Measurements from ENCODE around the gene GTPBP1. TPM values are rescaled to one million over a fixed set of nuclear protein-coding genes. Genes with fewer than 3 reads are reported as not detected.

The GTPBP1 gene
- total RNA-seq, 1 experiment from 2014 or later = 94.7 TPM

DNA sequence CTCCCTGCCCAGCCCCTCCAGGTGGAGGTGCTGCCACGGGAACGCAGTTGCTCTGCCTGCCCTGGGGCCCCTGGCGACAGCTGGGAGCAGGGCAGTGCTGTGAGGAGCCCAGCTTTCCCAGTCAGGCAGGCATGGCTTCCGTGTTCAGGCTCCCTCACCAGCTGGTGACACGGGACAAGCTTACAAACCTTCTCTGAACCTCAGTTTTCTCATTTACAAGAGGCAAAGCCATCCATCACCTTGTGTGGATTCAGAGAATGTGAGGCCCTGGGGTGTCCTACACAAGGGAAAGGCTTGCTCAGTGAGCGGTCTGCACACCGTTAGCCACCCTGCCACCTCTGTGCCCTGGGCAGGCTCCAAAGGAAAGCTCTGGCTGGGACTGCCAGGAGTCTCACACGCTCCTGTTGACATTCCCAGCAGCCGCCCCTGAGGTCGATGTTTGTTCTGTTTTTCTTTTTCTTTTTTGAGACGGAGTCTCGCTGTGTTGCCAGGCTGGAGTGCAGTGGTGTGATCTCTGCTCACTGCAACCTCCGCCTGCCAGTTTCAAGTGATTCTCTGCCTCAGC, 26.6 kb downstream of the GTPBP1 start:
- H3K27ac ChIP-seq = no peak overlapping the region
- H3K9me2 ChIP-seq (ENCODE audit: insufficient read depth) = no peaks in the 10 kb centered on the region
- ChIA-PET CTCF (interaction anchor here (2.3 kb wide), 1 partner anchor 34 kb away, joined by 10 read pairs; no protein-coding TSS in a partner anchor), POLR2A (ENCODE audit: unreplicated experiment) (interaction anchor here (1.1 kb wide), 1 partner anchor 36 kb away, joined by 4 read pairs; no protein-coding TSS in a partner anchor)
- peaks cover 46% of the 10 kb centered on the region for H3K36me3 ChIP-seq (ENCODE audit: low read depth)
- H3F3A ChIP-seq (ENCODE audit: insufficient read depth, low read depth) = peaks cover 53% of the 10 kb centered on the region
- no peak for DNase-seq
- H3K4me2 ChIP-seq = no peak overlapping the region
- no peaks in the 10 kb centered on the region for H3K27me3 ChIP-seq (ENCODE audit: insufficient read depth, low read depth)
- H3K79me2 ChIP-seq (ENCODE audit: low read depth) = no peaks in the 10 kb centered on the region
- intact Hi-C loops (cut with micrococcal nuclease; ENCODE audit: unreplicated experiment) = no loop called here
- no peak for TF ChIP-seq EZH2 (IDR thresholded peaks at IDR 0.05; ENCODE audit: low read depth)
- TF ChIP-seq, protein P1, sequence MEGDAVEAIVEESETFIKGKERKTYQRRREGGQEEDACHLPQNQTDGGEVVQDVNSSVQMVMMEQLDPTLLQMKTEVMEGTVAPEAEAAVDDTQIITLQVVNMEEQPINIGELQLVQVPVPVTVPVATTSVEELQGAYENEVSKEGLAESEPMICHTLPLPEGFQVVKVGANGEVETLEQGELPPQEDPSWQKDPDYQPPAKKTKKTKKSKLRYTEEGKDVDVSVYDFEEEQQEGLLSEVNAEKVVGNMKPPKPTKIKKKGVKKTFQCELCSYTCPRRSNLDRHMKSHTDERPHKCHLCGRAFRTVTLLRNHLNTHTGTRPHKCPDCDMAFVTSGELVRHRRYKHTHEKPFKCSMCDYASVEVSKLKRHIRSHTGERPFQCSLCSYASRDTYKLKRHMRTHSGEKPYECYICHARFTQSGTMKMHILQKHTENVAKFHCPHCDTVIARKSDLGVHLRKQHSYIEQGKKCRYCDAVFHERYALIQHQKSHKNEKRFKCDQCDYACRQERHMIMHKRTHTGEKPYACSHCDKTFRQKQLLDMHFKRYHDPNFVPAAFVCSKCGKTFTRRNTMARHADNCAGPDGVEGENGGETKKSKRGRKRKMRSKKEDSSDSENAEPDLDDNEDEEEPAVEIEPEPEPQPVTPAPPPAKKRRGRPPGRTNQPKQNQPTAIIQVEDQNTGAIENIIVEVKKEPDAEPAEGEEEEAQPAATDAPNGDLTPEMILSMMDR (conservative IDR thresholded peaks at IDR 0.05) = no peak
- no peak overlapping the region for H2AFZ ChIP-seq
- H3K4me1 ChIP-seq (replicated peaks; ENCODE audit: insufficient read depth) = peaks cover 7% of the 10 kb centered on the region; the same call in 1 of the 2 replicates
- BruUV-seq (replicated peaks) = TSS peak; percentile 1
- H3K4me3 ChIP-seq = no peak overlapping the region
- H3K9me3 ChIP-seq (ENCODE audit: insufficient read depth, low read depth) = no peaks in the 10 kb centered on the region
- H4K20me1 ChIP-seq (ENCODE audit: insufficient read depth) = peaks cover 31% of the 10 kb centered on the region

DNA sequence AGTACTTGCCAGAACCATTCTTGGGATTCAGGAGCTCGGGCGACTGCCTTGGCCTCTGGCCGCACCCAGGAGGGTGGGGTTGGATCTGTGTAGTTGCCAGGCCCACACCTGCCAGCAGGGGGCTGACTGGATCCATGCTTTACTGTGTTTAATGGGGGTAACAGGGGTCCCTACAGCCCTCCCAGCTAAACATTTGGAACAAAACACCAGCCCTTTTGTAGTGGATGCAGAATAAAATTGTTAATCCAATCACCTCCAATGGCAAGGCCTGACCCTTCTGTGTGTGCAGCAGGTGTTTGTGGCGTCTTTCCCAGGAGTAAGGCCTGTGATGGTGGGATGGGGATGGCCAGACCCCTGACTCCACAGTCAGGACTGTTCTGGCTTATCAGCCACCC, 27.6 kb downstream of the GTPBP1 start:
- Histone ChIP-seq H3K9me3 (ENCODE audit: insufficient read depth, low read depth) (no peaks in the 10 kb centered on the region), H3F3A (ENCODE audit: insufficient read depth, low read depth) (peaks cover 53% of the 10 kb centered on the region), H3K9me2 (ENCODE audit: insufficient read depth) (no peaks in the 10 kb centered on the region), H4K20me1 (ENCODE audit: insufficient read depth) (peaks cover 28% of the 10 kb centered on the region), H3K27me3 (ENCODE audit: insufficient read depth, low read depth) (no peaks in the 10 kb centered on the region), H3K4me2 (no peak overlapping the region), H3K27ac (0 out of 2 replicates have a peak overlapping the region, but pooled peaks have one; percentile 33), H3K79me2 (ENCODE audit: low read depth) (no peaks in the 10 kb centered on the region), H3K4me1 (replicated peaks; ENCODE audit: insufficient read depth) (peaks cover 7% of the 10 kb centered on the region; the same call in 1 of the 2 replicates), H2AFZ (no peak overlapping the region), H3K36me3 (ENCODE audit: low read depth) (peaks cover 43% of the 10 kb centered on the region), H3K4me3 (no peak overlapping the region)
- no peak for TF ChIP-seq EZH2 (IDR thresholded peaks at IDR 0.05; ENCODE audit: low read depth)
- TF ChIP-seq, protein P1 (conservative IDR thresholded peaks at IDR 0.05) = peak; percentile 94
- DNase-seq = peak in 1 of 2 experiments; percentile 52
- intact Hi-C loops (cut with micrococcal nuclease; ENCODE audit: unreplicated experiment) = no loop called here
- POLR2A ChIA-PET (ENCODE audit: unreplicated experiment) = interaction anchor here (0.6 to 1.1 kb wide), 2 partner anchors 23 to 35 kb away, joined by 3 to 4 read pairs; no protein-coding TSS in a partner anchor
- CTCF ChIA-PET = interaction anchor here (1.2 to 2.3 kb wide), 2 partner anchors 8 to 33 kb away, joined by 3 to 10 read pairs; no protein-coding TSS in a partner anchor
- no TSS peak for BruUV-seq (replicated peaks)

- Histone ChIP-seq H3K4me3 (no peak overlapping the region), H3K9me3 (ENCODE audit: insufficient read depth, low read depth) (no peaks in the 10 kb centered on the region), H3K9me2 (ENCODE audit: insufficient read depth) (no peaks in the 10 kb centered on the region), H3K36me3 (ENCODE audit: low read depth) (peaks cover 42% of the 10 kb centered on the region), H3F3A (ENCODE audit: insufficient read depth, low read depth) (peaks cover 49% of the 10 kb centered on the region), H3K4me1 (replicated peaks; ENCODE audit: insufficient read depth) (peaks cover 7% of the 10 kb centered on the region; the same call in 1 of the 2 replicates), H3K79me2 (ENCODE audit: low read depth) (no peaks in the 10 kb centered on the region), H3K4me2 (no peak overlapping the region), H4K20me1 (ENCODE audit: insufficient read depth) (peaks cover 28% of the 10 kb centered on the region), H2AFZ (no peak overlapping the region), H3K27me3 (ENCODE audit: insufficient read depth, low read depth) (no peaks in the 10 kb centered on the region), H3K27ac (peak overlapping the region; percentile 33; the same call in 1 of the 2 replicates)
- TF ChIP-seq EZH2 (IDR thresholded peaks at IDR 0.05; ENCODE audit: low read depth) = no peak
- TF ChIP-seq, protein P1 (conservative IDR thresholded peaks at IDR 0.05) = no peak
- CTCF ChIA-PET = interaction anchor here (0.6 to 2.3 kb wide), 3 partner anchors 9 to 60 kb away, joined by 3 to 10 read pairs (median 5); no protein-coding TSS in a partner anchor
- DNase-seq = no peak
- BruUV-seq (replicated peaks) = no TSS peak
- intact Hi-C loops (cut with micrococcal nuclease; ENCODE audit: unreplicated experiment) = no loop called here
- POLR2A ChIA-PET (ENCODE audit: unreplicated experiment) = interaction anchor here (0.6 to 1.1 kb wide), 3 partner anchors 30 to 401 kb away, joined by 4 to 14 read pairs (median 4); no protein-coding TSS in a partner anchor
These were observed 28.1 kb downstream of the GTPBP1 start for GRCh38 chr22:38733724-38734381.

Measured in PC-9 (cell line).